Neuronal stem cell (in vitro differentiated cells): ENCODE results near the gene RNFT2.

ENCODE experiments used
- DNase-seq: peaks from one replicate; pipeline ENCODE4 v3.0.0-alpha.2; 2013; ENCODE audit warnings: low spot score
- H2AFZ ChIP-seq: one replicate; pipeline ENCODE4 v1.6.1; 2013; ENCODE audit warnings: mild to moderate bottlenecking, low read length, inconsistent platforms
- H2AK5ac ChIP-seq: 2 replicates; pipeline ENCODE4 v1.6.1; 2013; ENCODE audit warnings: low read depth, mild to moderate bottlenecking, inconsistent platforms, low read length, moderate library complexity, mixed read lengths
- H2BK120ac ChIP-seq: 2 replicates; pipeline ENCODE4 v1.6.1; 2013; ENCODE audit warnings: low read depth, mild to moderate bottlenecking, inconsistent platforms, low read length, moderate library complexity, mixed read lengths
- H2BK12ac ChIP-seq: one replicate; pipeline ENCODE4 v1.6.1; 2013; ENCODE audit warnings: low read length, inconsistent platforms
- H2BK15ac ChIP-seq: 2 replicates; pipeline ENCODE4 v1.6.1; 2013; ENCODE audit warnings: mild to moderate bottlenecking, low read length, inconsistent platforms, mixed read lengths
- H2BK5ac ChIP-seq: one replicate; pipeline ENCODE4 v1.6.1; 2013; ENCODE audit warnings: inconsistent platforms, mild to moderate bottlenecking, low read length, moderate library complexity
- H3K14ac ChIP-seq: one replicate; pipeline ENCODE4 v1.6.1; 2013; ENCODE audit warnings: low read length, inconsistent platforms
- H3K18ac ChIP-seq: 2 replicates; pipeline ENCODE4 v1.6.1; 2013; ENCODE audit warnings: low read length, inconsistent platforms
- H3K23ac ChIP-seq: 2 replicates; pipeline ENCODE4 v1.6.1; 2013; ENCODE audit warnings: low read depth, mild to moderate bottlenecking, mixed read lengths, low read length, inconsistent platforms; ENCODE audit not compliant: poor library complexity
- H3K27ac ChIP-seq: replicated peaks from 3 replicates; pipeline ENCODE4 v1.5.1; 2013; ENCODE audit warnings: low read length, inconsistent platforms
- H3K27me3 ChIP-seq, 3 experiments: 2 replicates each; pipeline ENCODE4 v1.6.1; 2013; ENCODE audit warnings: low read length in 3 of 3, mild to moderate bottlenecking in 2 of 3, inconsistent platforms in 1 of 3, low read depth in 1 of 3, mixed read lengths in 1 of 3, moderate library complexity in 1 of 3; ENCODE audit not compliant: control insufficient read depth in 3 of 3, insufficient read depth in 3 of 3
- H3K36me3 ChIP-seq, 2 donors: replicated peaks in 1 of 2; 2 replicates each; pipeline ENCODE4 v1.6.1; 2013; ENCODE audit warnings: low read length in 2 of 2; ENCODE audit not compliant: control insufficient read depth in 2 of 2, insufficient read depth in 2 of 2
- H3K4ac ChIP-seq: 2 replicates; pipeline ENCODE4 v1.6.1; 2013; ENCODE audit warnings: inconsistent platforms, mild to moderate bottlenecking, low read length, moderate library complexity
- H3K4me1 ChIP-seq, 2 donors: 1 replicate in 1 of 2; 2 replicates in 1 of 2; pipeline ENCODE4 v1.6.1; 2013; ENCODE audit warnings: low read length in 2 of 2, low read depth in 1 of 2; ENCODE audit not compliant: control insufficient read depth in 2 of 2, insufficient read depth in 1 of 2
- H3K4me2 ChIP-seq: one replicate; pipeline ENCODE4 v1.6.1; 2013; ENCODE audit warnings: mild to moderate bottlenecking, low read length, inconsistent platforms; ENCODE audit not compliant: insufficient read depth, poor library complexity, severe bottlenecking
- H3K4me3 ChIP-seq, 2 donors: 2 replicates each; pipeline ENCODE4 v1.5.1; 2013; ENCODE audit warnings: low read length in 2 of 2, mild to moderate bottlenecking in 2 of 2, inconsistent platforms in 1 of 2, moderate library complexity in 1 of 2
- H3K79me1 ChIP-seq: one replicate; pipeline ENCODE4 v1.6.1; 2013; ENCODE audit warnings: low read depth, mild to moderate bottlenecking, inconsistent platforms, low read length, moderate library complexity
- H3K9ac ChIP-seq: one replicate; pipeline ENCODE4 v1.6.1; 2013; ENCODE audit warnings: mild to moderate bottlenecking, low read depth, low read length, inconsistent platforms; ENCODE audit not compliant: poor library complexity
- H3K9me3 ChIP-seq, 2 donors: replicated peaks in 1 of 2; 2 replicates each; pipeline versions ENCODE3 to v1.6.1; 2013; ENCODE audit warnings: low read length in 2 of 2, mild to moderate bottlenecking in 2 of 2, inconsistent platforms in 1 of 2, low read depth in 1 of 2, mixed read lengths in 1 of 2, moderate library complexity in 1 of 2; ENCODE audit not compliant: control insufficient read depth in 2 of 2, insufficient read depth in 1 of 2
- H4K8ac ChIP-seq: one replicate; pipeline ENCODE4 v1.6.1; 2013; ENCODE audit warnings: low read depth, mild to moderate bottlenecking, inconsistent platforms, low read length, moderate library complexity
- H4K91ac ChIP-seq: one replicate; pipeline ENCODE4 v1.6.1; 2013; ENCODE audit warnings: low read length, low read depth, mild to moderate bottlenecking, inconsistent platforms; ENCODE audit not compliant: poor library complexity
- WGBS, 2 donors: extraction: QIAGEN DNeasy Blood & Tissue Kit; methylation state at CpG; one replicate each; pipeline ENCODE4 v1.1.7; 2013; ENCODE audit warnings: missing lambda C conversion rate in 2 of 2, mixed read lengths in 1 of 2; ENCODE audit not compliant: insufficient read length in 2 of 2, insufficient replicate concordance in 1 of 2; ENCODE audit errors: extremely low coverage in 2 of 2; 5-methylcytosine and 5-hydroxymethylcytosine counted together

The RNFT2 gene

DNA sequence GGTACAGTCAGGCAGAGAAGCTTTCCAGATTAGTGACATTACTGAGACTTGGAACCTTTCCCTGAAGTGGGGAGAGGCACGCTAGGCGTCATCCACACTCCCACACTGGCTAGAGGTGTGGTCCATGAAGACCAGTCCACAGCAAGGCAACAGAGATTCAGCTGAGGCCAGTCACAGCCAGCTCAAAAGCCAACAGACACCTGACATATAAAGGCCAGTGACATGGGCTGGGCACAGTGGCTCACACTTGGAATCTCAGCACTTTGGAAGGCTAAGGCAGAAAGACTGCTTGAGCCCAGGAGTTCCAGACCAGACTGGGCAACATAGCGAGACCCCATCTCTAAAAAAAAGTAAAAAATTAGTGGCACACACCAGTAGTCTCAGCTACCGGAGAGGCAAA, 132.2 kb downstream of the RNFT2 start:
- Histone ChIP-seq H2AFZ (no peak overlapping the region), H3K79me1 (peaks cover 2% of the 10 kb centered on the region), H2BK120ac (no peak overlapping the region), H2BK12ac (no peak overlapping the region), H3K18ac (peak overlapping the region; percentile 49), H3K4me2 (no peak overlapping the region), H4K8ac (no peak overlapping the region), H3K14ac (no peak overlapping the region), H3K4me1 (no peaks in the 10 kb centered on the region), H3K4ac (no peak overlapping the region), H3K23ac (no peak overlapping the region), H3K9ac (peak overlapping the region; percentile 16), H3K36me3 (no peaks in the 10 kb centered on the region), H2AK5ac (no peak overlapping the region), H3K4me3 (no peak overlapping the region), H2BK5ac (no peak overlapping the region), H4K91ac (no peak overlapping the region), H3K27me3 (no peaks in the 10 kb centered on the region), H3K9me3 (peaks cover 2 to 5% of the 10 kb centered on the region in 2 donors), H2BK15ac (no peak overlapping the region), H3K27ac (no peak overlapping the region)
- DNase-seq: no peak
- WGBS, 2 donors: no CpG with 5 or more reads among the region's 4 CpGs

DNA sequence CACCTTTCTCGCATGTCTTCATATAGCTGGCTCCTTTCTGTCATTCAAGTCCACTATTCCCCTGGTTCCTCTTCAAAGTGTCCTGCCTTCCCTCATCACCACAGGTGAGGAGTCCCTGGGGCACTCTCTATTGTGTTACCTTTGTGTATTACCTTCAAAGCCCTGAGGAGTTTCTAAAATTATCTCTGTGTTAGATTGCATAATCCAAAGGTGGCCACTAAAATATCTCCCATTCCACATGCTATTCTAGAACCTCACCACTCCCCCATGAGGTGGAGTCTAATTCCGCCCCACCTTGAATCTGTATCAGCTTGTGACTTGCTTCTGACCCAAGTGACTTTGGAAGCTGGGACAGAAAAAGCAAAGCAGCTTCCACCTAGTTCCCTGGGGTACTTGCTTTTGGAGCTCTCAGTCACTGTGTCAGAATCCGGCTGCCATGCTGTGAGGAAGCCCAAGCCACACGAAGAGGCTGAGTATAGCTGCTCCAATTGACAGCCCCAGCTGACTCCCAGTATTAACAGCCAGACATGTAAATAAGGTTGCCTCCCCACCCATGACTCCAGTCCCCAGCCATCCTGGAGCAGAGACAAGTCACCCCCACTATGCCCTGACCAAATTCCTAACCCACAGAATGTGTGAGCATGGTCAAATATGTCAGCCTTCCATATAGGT, 136.3 kb downstream of the RNFT2 start:
- Histone ChIP-seq H3K36me3 (no peaks in the 10 kb centered on the region), H3K14ac (no peak overlapping the region), H2AK5ac (peak overlapping the region; percentile 5), H2BK15ac (no peak overlapping the region), H2BK120ac (no peak overlapping the region), H2BK12ac (no peak overlapping the region), H3K4me3 (no peak overlapping the region), H4K91ac (no peak overlapping the region), H4K8ac (no peak overlapping the region), H3K9ac (no peak overlapping the region), H3K27me3 (peaks cover 14 to 27% (median 20%) of the 10 kb centered on the region in 3 experiments), H3K18ac (no peak overlapping the region), H2BK5ac (no peak overlapping the region), H3K23ac (peak overlapping the region; percentile 43), H3K4me1 (peaks cover 13 to 14% of the 10 kb centered on the region in 2 donors), H3K27ac (no peak overlapping the region), H3K4me2 (no peak overlapping the region), H3K4ac (no peak overlapping the region), H3K9me3 (peaks cover 2 to 5% of the 10 kb centered on the region in 2 donors), H2AFZ (no peak overlapping the region), H3K79me1 (peaks cover 3% of the 10 kb centered on the region)
- no peak for DNase-seq
- no CpG with 5 or more reads among the region's 4 CpGs for WGBS, 2 donors

DNA sequence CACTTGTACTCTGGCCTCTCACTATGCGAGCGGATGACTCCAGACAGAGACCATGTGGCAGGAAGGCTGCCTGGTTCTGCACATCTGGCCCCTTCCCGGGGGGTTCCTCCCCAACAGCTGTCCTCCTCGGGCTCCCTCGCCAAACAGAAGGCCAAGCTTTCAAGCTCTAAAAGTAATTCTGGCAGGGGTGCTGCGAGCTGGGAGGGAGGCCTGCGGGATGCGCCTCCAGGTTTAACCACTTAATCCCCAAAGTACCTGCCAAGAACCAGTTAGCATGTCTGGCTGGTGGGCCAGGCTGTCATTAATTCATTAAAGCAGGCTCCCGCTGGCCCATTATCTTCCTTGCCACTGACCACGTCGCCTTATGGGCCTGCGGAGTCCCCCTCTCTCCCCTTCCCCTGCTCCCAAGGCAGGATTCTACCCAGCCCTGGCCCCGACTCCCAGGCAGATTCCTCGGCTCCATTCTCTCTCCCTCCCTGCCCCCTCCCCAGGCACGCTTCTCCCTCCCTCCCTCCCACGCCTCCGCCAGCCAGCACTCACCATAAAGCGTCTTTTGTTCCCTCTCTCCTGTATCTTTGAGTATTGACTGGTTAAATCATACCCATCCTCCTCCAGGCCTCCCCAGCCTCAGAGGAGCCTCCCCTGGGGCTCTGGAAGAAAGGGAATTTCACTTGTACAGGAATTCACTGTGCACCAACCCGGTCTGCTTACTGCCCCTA, 138.2 kb downstream of the RNFT2 start:
- Histone ChIP-seq H2BK12ac (peak overlapping the region; percentile 66), H3K27ac (peak overlapping the region; percentile 4), H3K14ac (no peak overlapping the region), H3K23ac (no peak overlapping the region), H3K18ac (peak overlapping the region; percentile 72), H3K4me1 (peaks cover 13 to 21% of the 10 kb centered on the region in 2 donors), H3K9ac (no peak overlapping the region), H2BK15ac (no peak overlapping the region), H4K8ac (no peak overlapping the region), H3K4me3 (peak overlapping the region in 1 of 2 donors; percentile 16), H3K9me3 (peaks cover 2 to 5% of the 10 kb centered on the region in 2 donors), H3K36me3 (no peaks in the 10 kb centered on the region), H3K4me2 (peak overlapping the region; percentile 68), H3K27me3 (peaks cover 30 to 43% (median 39%) of the 10 kb centered on the region in 3 experiments), H2AFZ (peak overlapping the region; percentile 84), H4K91ac (no peak overlapping the region), H2BK120ac (no peak overlapping the region), H2AK5ac (peak overlapping the region; percentile 65), H3K79me1 (peaks cover 2% of the 10 kb centered on the region), H3K4ac (no peak overlapping the region), H2BK5ac (no peak overlapping the region)
- WGBS, 2 donors: no CpG with 5 or more reads among the region's 19 CpGs
- no peak for DNase-seq
